ENCODE results near the gene LGR6.

- no peak for TF ChIP-seq CTCF (IDR thresholded peaks at IDR 0.05; ENCODE audit: low read length)
- no peak for TF ChIP-seq EZH2 (IDR thresholded peaks at IDR 0.05; ENCODE audit: borderline replicate concordance, low read length)
These were observed 168.1 kb downstream of the LGR6 start for GRCh38 chr1:202361701-202362100.

Measured in OCI-LY1 (cell line).